DND-41 (cell line): ENCODE results near the gene PRKCE.

ENCODE experiments used
- CTCF ChIP-seq: IDR thresholded peaks from 2 replicates; pipeline ENCODE4 v1.5.1; 2012; ENCODE audit warnings: borderline replicate concordance, low read length, moderate library complexity, mild to moderate bottlenecking; ENCODE audit not compliant: poor library complexity, severe bottlenecking; ENCODE audit errors: extremely low read depth
- EZH2 ChIP-seq: IDR thresholded peaks from 3 replicates; pipeline ENCODE4 v1.6.1; 2012; ENCODE audit warnings: borderline replicate concordance, low read depth, mild to moderate bottlenecking, moderate library complexity, low read length, inconsistent platforms; ENCODE audit not compliant: severe bottlenecking

- TF ChIP-seq CTCF (no peak), EZH2 (no peak)
Measured at GRCh38 chr2:45763797-45764196, 112.3 kb downstream of the PRKCE start.
